Activated T-cell treated with anti-CD3 and anti-CD28 coated beads, Interleukin-2, amount 50 U/mL, for 4 hours (primary cell): ENCODE measurements around the gene VSX1. TPM values are rescaled to one million over a fixed set of nuclear protein-coding genes. Genes with fewer than 3 reads are reported as not detected.

Source experiments
- ATAC-seq, 2 donors: fragments of 200-7000 bp; cut with Tn5 transposase; one replicate each; pipeline ENCODE4 v1.10.0; 2021
- DNase-seq: peaks from one replicate; pipeline ENCODE4 v3.0.0-alpha.2; 2020
- H3K27me3 Mint-ChIP-seq: one replicate; pipeline ENCODE4 v1.8.0; 2021; ENCODE audit warnings: low read depth, mixed read lengths
- H3K36me3 Mint-ChIP-seq: one replicate; pipeline ENCODE4 v1.8.0; 2022; ENCODE audit warnings: mixed read lengths; ENCODE audit not compliant: insufficient read depth
- H3K4me1 Mint-ChIP-seq: one replicate; pipeline ENCODE4 v1.8.0; 2021; ENCODE audit warnings: low read depth, mixed read lengths
- H3K4me3 Mint-ChIP-seq: one replicate; pipeline ENCODE4 v1.8.0; 2021; ENCODE audit warnings: mild to moderate bottlenecking, moderate library complexity, mixed read lengths
- H3K9me3 Mint-ChIP-seq: one replicate; pipeline ENCODE4 v1.8.0; 2021; ENCODE audit warnings: mixed read lengths
- total RNA-seq, 3 donors: library from RNA; stranded (reverse); gene quantifications; one replicate each; pipeline ENCODE4 v1.2.1, GENCODE V29; 2021

VSX1 gene
- total RNA-seq, 3 donors from 2014 or later: not detected

- DNase-seq (no peak), ATAC-seq (no peak)
- peaks cover 16% of the 10 kb centered on the region for H3K27me3 Mint-ChIP-seq
- H3K36me3 Mint-ChIP-seq: no peaks in the 10 kb centered on the region
- peaks cover 6% of the 10 kb centered on the region for H3K4me1 Mint-ChIP-seq
- no peaks in the 10 kb centered on the region for H3K9me3 Mint-ChIP-seq
- no peak overlapping the region for H3K4me3 Mint-ChIP-seq
Measured at GRCh38 chr20:25065072-25065624, 16.8 kb downstream of the VSX1 start.

DNA sequence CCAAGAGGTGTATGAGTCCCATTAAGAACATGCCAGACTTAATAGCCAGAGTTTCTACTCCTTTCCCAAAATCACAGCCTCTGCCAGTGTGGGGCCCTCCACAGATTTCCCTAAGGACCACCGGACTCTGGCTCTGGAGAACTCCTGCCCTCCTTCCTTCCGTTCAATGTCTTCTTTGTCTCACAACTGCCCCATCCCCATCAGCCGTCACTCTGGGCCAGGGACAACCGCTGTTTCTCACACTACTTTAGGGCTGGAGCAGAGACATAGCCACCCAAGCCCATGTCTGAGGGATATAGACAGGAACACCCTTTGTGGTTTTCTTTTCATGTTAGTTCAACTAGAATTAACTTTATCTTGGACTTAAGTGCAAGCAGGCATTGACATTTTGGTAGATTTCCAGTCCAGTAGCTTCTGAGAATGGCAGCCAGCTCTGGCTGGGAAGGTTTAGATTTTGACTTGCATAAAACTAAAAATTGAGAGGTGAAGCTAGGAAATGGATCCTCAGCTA lies 17.3 kb downstream of the VSX1 start:
- no peaks in the 10 kb centered on the region for H3K36me3 Mint-ChIP-seq
- peaks cover 6% of the 10 kb centered on the region for H3K4me1 Mint-ChIP-seq
- DNase-seq: no peak
- H3K4me3 Mint-ChIP-seq: no peak overlapping the region
- H3K27me3 Mint-ChIP-seq: peaks cover 12% of the 10 kb centered on the region
- ATAC-seq: no peak
- H3K9me3 Mint-ChIP-seq: no peaks in the 10 kb centered on the region

DNA sequence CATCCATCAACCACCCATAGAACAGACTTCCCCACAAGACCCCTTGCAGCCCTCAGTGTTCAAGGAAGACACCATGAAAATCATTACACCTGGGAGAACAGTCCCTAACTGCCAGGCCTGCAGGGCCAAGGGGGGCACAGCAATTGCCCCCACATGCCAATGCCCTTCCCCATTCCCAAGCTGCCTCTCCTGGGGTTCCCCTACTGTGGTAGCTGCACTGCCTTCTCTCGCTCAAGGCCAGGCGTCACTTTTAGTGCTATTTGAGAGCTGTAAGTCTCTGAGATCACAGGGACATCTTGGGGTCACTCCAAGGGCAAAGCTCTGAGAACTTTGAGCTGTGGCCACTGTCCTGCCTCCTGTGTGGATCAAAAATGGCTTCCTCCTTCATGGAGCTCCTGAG lies 18.0 kb downstream of the VSX1 start:
- H3K4me3 Mint-ChIP-seq: no peak overlapping the region
- H3K36me3 Mint-ChIP-seq: no peaks in the 10 kb centered on the region
- H3K27me3 Mint-ChIP-seq: peaks cover 5% of the 10 kb centered on the region
- H3K4me1 Mint-ChIP-seq: peaks cover 11% of the 10 kb centered on the region
- no peaks in the 10 kb centered on the region for H3K9me3 Mint-ChIP-seq
- DNase-seq: no peak
- no peak for ATAC-seq

DNA sequence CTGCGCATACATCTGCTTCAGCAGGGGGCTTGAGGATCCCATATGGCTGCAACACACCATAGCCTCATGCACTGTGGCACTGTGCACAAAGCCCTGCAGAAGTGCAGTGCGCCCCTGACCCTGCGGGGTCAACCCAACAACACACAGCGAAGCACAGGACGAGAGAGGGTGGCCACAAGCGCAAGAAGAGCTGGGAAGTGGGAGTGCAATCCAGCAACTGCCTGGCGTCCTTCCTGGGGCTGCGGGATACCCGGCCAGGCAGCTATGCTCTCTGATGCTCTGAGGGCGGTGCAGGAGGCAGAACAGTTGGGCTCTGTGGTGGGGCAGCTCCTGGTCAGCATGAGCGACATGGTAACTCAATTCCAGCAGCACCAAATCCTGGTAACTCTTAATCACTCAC lies 18.4 kb downstream of the VSX1 start:
- no peak for DNase-seq

DNA sequence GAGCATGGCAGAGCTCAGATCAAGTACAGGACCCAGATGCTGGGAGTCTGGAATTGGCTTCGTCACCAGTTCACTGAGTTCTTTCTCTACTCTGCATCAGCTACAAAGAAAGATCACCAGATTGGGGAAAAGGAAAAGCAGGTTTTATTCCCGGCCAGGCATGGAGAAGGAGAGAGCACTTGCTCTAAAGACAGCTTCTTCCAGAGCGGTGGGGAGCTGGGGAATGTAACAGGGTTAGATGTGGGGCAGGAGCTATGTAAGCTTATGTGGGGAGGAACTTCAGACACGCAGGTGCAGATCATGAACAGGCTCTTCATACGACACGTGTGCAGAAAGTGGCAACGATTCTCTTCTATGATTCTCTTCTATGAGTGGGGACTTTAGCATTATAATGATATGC lies 19.1 kb downstream of the VSX1 start:
- no peaks in the 10 kb centered on the region for H3K27me3 Mint-ChIP-seq
- ATAC-seq (no peak), DNase-seq (no peak)
- no peaks in the 10 kb centered on the region for H3K36me3 Mint-ChIP-seq
- H3K4me1 Mint-ChIP-seq: peaks cover 15% of the 10 kb centered on the region
- no peaks in the 10 kb centered on the region for H3K9me3 Mint-ChIP-seq
- no peak overlapping the region for H3K4me3 Mint-ChIP-seq

More for the DNA sequence above, 18.4 kb downstream of the VSX1 start:
- Mint-ChIP-seq H3K27me3 (peaks cover 3% of the 10 kb centered on the region), H3K36me3 (no peaks in the 10 kb centered on the region), H3K4me1 (peaks cover 15% of the 10 kb centered on the region), H3K9me3 (no peaks in the 10 kb centered on the region), H3K4me3 (no peak overlapping the region)
- no peak for ATAC-seq

- no peak for ATAC-seq
- no peak overlapping the region for H3K4me3 Mint-ChIP-seq
- H3K4me1 Mint-ChIP-seq: peaks cover 17% of the 10 kb centered on the region
- no peaks in the 10 kb centered on the region for H3K27me3 Mint-ChIP-seq
- H3K9me3 Mint-ChIP-seq: no peaks in the 10 kb centered on the region
- DNase-seq: no peak
- no peaks in the 10 kb centered on the region for H3K36me3 Mint-ChIP-seq
Measured at GRCh38 chr20:25061821-25062530, 20.0 kb downstream of the VSX1 start.

GRCh38 chr20:25061103-25061799 lies 20.7 kb downstream of the VSX1 start:
- no peak for ATAC-seq
- no peak overlapping the region for H3K4me3 Mint-ChIP-seq
- H3K9me3 Mint-ChIP-seq: no peaks in the 10 kb centered on the region
- peaks cover 25% of the 10 kb centered on the region for H3K4me1 Mint-ChIP-seq
- H3K27me3 Mint-ChIP-seq: no peaks in the 10 kb centered on the region
- no peaks in the 10 kb centered on the region for H3K36me3 Mint-ChIP-seq
- no peak for DNase-seq

DNA sequence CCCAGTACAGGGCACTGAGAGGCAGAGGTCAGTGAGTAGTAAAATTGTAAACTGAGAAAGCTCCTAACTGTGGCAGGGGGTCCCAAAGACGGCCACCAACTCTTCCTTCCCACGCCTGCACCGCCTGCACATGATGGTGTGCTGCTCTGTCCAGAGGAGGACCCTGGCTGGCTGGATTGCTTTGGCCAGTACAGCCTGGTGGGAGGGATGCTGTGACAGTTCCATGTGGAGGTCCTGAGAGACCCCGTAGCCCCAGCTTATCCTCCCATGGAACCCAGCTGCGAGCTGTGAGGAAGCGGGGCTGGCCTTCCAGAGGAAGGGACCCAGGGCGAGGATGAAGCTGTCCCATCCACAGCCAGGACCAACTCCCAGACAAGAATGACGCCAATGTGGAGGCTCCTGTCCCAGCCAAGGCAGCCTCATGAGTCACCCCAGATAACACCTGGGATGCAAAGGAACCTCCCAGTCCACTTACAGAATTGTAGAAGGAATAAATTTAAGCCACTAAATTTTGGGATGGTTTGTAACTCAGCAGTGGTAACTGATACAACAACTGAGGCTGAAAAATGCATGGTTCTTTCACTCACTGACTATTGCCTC lies 22.0 kb downstream of the VSX1 start:
- H3K36me3 Mint-ChIP-seq: no peaks in the 10 kb centered on the region
- peaks cover 31% of the 10 kb centered on the region for H3K4me1 Mint-ChIP-seq
- DNase-seq (no peak), ATAC-seq (no peak)
- H3K9me3 Mint-ChIP-seq: no peaks in the 10 kb centered on the region
- H3K4me3 Mint-ChIP-seq: no peak overlapping the region
- no peaks in the 10 kb centered on the region for H3K27me3 Mint-ChIP-seq

GRCh38 chr20:25058847-25059810 lies 22.8 kb downstream of the VSX1 start:
- Mint-ChIP-seq H3K36me3 (no peaks in the 10 kb centered on the region), H3K9me3 (no peaks in the 10 kb centered on the region), H3K4me3 (peak overlapping the region; percentile 80), H3K4me1 (peaks cover 39% of the 10 kb centered on the region), H3K27me3 (no peaks in the 10 kb centered on the region)
- ATAC-seq (no peak), DNase-seq (no peak)

DNA sequence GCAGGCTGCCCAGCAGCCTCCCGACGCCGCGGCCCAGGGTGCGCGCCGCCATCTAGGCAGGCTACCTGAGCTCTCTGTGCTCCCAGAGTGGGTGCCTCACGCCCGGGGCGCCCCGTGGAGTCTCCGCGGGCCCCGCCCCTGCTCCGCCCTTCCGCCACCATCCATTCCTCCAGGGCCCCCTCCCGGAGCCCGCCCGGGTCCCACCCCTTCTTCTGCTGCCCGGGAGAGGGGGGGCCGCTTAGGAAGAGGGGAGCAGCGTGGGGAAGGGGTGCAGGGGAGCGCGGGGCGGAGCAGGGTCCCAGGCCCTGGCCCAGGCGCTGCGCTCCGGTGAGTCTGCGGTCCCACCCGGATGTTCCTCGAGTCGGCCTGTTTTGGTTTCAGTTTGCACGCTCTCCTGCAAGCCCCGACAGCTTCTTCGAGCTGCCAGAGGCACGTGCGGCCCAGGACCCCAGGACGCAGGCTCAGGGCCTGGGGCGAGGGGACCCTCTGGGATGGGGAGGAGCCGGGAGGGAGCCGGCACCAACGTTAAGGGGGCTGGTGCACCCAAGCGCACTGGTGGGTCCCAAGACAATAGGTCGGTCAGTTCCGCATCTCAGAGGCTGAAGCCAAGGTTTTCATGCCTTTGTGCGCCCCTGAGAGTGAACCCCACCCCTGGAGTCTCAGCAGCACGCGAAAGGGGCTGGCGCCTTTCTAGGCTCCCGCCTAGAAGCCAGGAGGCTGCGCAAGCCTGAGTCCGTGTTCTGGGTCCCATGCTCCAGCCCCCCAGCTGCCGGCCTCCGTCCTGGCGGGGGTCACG lies 23.7 kb downstream of the VSX1 start, which contains the start of gene ACSS1:
Gene ACSS1, minus strand, starts transcription at position 89 of the 796 bp plus-strand sequence. Its CDS starts 37 bp downstream, at position 52.
- DNase-seq: peak; percentile 63
- peak; percentile 69 to 70 for ATAC-seq
- no peaks in the 10 kb centered on the region for H3K27me3 Mint-ChIP-seq
- peaks cover 48% of the 10 kb centered on the region for H3K4me1 Mint-ChIP-seq
- H3K9me3 Mint-ChIP-seq: no peaks in the 10 kb centered on the region
- peak within 1 kb of the TSS; percentile 82 for H3K4me3 Mint-ChIP-seq
- no peaks in the 10 kb centered on the region for H3K36me3 Mint-ChIP-seq

DNA sequence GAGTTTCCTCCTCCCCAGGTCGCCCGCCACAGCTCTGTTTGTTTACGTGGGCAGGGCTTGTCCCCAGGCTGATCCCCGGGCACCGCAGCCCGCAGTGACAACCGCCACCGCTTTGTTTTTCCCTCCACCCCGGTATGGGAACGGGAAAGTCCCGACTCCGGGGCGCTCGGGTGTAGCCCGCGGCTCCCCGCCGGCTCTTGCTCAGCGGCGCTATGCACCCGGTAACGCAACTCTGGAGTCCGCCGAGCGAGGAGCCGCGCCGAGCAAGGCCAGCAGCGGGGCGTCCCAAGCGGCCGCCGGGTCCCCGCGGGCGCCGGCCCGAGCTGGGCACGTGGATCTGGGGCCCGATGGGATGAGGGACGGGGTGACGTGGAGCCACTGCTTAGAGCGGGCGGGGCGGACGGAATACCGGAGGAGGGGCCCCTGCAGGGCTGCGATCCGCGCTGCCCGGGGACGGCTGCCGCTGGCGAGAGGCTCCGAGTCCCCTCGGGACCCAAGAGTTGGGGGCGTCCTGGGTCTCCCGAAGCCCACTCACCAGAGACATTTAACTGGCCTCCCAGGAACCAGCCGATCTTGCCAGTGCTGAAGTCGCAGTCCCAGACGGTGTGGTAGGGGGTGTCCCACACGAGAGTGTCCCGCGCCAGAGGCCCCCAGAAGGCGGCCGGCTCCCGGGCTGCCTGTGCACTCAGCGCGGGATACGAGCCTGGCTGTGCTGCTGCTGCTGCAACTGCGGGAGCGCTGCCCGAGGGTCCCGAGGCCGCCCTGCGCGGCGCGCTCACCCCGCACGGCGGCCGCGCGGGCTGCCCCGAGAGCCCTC lies 24.5 kb downstream of the VSX1 start:
- Mint-ChIP-seq H3K4me1 (peaks cover 55% of the 10 kb centered on the region), H3K27me3 (no peaks in the 10 kb centered on the region), H3K4me3 (peak overlapping the region; percentile 82), H3K36me3 (no peaks in the 10 kb centered on the region), H3K9me3 (no peaks in the 10 kb centered on the region)
- DNase-seq: peak; percentile 69
- ATAC-seq: peak; percentile 60 to 66

DNA sequence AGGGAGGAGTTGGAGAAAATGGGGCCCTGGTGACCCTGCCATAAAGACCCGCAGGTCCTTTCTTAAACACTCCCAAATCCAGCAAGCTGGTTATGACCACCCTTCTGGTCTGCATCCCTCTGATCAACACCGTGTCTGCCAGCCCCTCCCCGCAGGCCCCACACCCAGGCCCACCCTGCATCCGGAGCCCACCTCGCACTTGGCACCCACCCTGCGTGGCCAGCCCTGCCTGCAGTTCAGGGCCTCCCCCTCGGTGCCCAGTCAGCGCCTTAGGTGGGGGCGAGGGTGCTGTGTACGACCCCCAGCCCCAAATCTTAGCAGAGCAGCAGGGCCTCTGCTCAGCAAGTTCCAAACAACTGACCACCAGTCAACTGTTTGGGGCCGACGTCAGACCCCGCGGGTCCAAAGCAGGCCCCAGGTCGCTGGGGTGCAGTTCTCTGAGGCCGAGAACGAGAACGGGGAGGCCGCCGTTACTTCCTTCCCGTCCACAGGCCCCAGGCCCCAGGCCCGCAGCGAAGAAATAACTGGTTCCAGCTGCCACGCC lies 25.2 kb downstream of the VSX1 start:
- peak overlapping the region; percentile 82 for H3K4me3 Mint-ChIP-seq
- peaks cover 61% of the 10 kb centered on the region for H3K4me1 Mint-ChIP-seq
- DNase-seq: no peak
- H3K9me3 Mint-ChIP-seq: no peaks in the 10 kb centered on the region
- no peak for ATAC-seq
- peaks cover 2% of the 10 kb centered on the region for H3K36me3 Mint-ChIP-seq
- no peaks in the 10 kb centered on the region for H3K27me3 Mint-ChIP-seq
